Loucy (cell line): ENCODE data around the gene RBM14.

Source experiments
- CTCF ChIP-seq: fragments of 200-600 bp; sonication (generic); conservative IDR thresholded peaks from 2 replicates; pipeline ENCODE4 v1.5.1; 2014; ENCODE audit warnings: mild to moderate bottlenecking, antibody characterized with exemption, low read length
- EZH2phosphoT487 ChIP-seq: fragments of 200-600 bp; IDR thresholded peaks from 2 replicates; pipeline ENCODE4 v1.6.1; 2018; ENCODE audit warnings: antibody characterized with exemption, mild to moderate bottlenecking, moderate library complexity, borderline replicate concordance

- no peak for TF ChIP-seq CTCF
- TF ChIP-seq EZH2phosphoT487: no peak
Observed at GRCh38 chr11:66670816-66671215, 54.4 kb downstream of the RBM14 start.
